ENCODE measurements around the gene ZNF628.

DNA sequence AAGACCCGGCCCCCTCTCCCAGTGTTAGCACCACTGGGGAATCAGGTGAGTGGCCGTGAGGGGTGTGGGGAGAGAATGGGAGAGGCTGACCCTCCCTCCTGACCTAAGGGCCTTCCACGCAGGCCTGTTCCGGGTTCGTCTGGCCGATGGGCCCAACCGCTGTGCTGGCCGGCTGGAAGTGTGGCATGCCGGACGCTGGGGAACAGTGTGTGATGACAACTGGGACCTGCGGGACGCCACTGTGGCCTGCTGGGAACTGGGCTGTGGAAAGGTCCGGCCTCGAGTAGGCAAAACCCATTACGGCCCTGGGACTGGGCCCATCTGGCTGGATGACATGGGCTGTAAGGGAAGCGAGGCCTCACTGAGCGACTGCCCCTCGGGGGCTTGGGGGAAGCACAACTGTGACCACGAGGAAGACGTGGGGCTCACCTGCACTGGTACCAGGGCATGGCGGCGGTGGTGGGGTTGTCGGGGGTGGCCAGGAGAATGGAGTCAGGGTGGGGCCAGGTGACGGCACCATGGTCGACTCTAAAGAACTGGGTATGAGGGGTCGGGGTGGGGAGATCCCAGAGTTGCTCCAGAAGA lies 24.0 kb downstream of the ZNF628 start:
- no peak for TF ChIP-seq EZH2 (IDR thresholded peaks at IDR 0.05; ENCODE audit: borderline replicate concordance, low read depth, low read length, severe bottlenecking)
- TF ChIP-seq, protein P1, sequence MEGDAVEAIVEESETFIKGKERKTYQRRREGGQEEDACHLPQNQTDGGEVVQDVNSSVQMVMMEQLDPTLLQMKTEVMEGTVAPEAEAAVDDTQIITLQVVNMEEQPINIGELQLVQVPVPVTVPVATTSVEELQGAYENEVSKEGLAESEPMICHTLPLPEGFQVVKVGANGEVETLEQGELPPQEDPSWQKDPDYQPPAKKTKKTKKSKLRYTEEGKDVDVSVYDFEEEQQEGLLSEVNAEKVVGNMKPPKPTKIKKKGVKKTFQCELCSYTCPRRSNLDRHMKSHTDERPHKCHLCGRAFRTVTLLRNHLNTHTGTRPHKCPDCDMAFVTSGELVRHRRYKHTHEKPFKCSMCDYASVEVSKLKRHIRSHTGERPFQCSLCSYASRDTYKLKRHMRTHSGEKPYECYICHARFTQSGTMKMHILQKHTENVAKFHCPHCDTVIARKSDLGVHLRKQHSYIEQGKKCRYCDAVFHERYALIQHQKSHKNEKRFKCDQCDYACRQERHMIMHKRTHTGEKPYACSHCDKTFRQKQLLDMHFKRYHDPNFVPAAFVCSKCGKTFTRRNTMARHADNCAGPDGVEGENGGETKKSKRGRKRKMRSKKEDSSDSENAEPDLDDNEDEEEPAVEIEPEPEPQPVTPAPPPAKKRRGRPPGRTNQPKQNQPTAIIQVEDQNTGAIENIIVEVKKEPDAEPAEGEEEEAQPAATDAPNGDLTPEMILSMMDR (IDR thresholded peaks at IDR 0.05; ENCODE audit: borderline replicate concordance, extremely low read depth, low read length, poor library complexity, severe bottlenecking), result no peak

Data from DND-41 (cell line).